NB4 (cell line): ENCODE results near the gene C20orf144.

Source experiments
- POLR2A ChIP-seq: IDR thresholded peaks from 2 replicates; pipeline ENCODE4 v1.6.1; 2011; ENCODE audit warnings: mild to moderate bottlenecking; ENCODE audit not compliant: insufficient read length; ENCODE audit errors: extremely low read depth
- TF ChIP-seq, protein P1 (sequence below): IDR thresholded peaks from one replicate; pipeline ENCODE4 v1.5.1; 2012; ENCODE audit warnings: low read depth, low read length

DNA sequence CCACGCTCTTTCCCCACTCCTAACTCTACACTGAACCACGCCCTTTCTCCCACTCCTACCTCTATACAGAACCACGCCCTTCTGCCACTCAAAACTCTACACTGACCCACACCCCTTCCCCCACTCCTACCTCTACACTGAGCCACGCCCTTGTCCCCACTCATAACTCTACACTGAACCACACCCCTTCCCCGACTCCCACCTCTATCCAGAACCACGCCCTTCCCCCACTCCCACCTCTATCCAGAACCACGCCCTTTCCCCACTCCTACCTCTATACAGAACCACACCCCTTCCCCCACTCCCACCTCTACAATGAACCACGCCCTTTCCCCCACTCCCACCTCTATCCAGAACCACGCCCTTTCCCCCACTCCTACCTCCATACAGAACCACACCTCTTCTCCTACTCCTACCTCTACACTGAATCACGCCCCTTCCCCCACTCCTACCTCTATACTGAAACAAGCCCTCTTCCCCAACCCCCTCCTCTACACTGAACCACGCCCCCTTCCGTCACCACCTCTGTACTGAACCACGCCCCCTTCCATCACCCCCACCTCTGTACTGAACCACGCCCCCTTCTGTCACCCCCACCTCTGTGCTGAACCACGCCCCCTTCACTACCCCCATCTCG, 47.9 kb downstream of the C20orf144 start:
- TF ChIP-seq, protein P1, sequence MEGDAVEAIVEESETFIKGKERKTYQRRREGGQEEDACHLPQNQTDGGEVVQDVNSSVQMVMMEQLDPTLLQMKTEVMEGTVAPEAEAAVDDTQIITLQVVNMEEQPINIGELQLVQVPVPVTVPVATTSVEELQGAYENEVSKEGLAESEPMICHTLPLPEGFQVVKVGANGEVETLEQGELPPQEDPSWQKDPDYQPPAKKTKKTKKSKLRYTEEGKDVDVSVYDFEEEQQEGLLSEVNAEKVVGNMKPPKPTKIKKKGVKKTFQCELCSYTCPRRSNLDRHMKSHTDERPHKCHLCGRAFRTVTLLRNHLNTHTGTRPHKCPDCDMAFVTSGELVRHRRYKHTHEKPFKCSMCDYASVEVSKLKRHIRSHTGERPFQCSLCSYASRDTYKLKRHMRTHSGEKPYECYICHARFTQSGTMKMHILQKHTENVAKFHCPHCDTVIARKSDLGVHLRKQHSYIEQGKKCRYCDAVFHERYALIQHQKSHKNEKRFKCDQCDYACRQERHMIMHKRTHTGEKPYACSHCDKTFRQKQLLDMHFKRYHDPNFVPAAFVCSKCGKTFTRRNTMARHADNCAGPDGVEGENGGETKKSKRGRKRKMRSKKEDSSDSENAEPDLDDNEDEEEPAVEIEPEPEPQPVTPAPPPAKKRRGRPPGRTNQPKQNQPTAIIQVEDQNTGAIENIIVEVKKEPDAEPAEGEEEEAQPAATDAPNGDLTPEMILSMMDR, result no peak
- TF ChIP-seq POLR2A, result no peak
